Stimulated activated CD8-positive, alpha-beta memory T cell treated with anti-CD3 and anti-CD28 coated beads, Interleukin-4, amount 100 ng/mL, for 1 hour (primary cell): ENCODE results near the gene PTPN20.

Experiments
- DNase-seq, 2 donors: peaks; one replicate each; pipeline ENCODE4 v3.0.0-alpha.2; 2020; ENCODE audit warnings: low read depth in 2 of 2, low spot score in 1 of 2

The PTPN20 gene

GRCh38 chr10:47031901-47032465 is 120.8 kb downstream of the PTPN20 start:
- DNase-seq, result no peak

- DNase-seq, result no peak
These were observed 121.9 kb downstream of the PTPN20 start for GRCh38 chr10:47033081-47033480.

- DNase-seq, result no peak
These were observed 122.5 kb downstream of the PTPN20 start for GRCh38 chr10:47033541-47034270.

GRCh38 chr10:47034441-47035051 is 123.3 kb downstream of the PTPN20 start:
- DNase-seq, result no peak

GRCh38 chr10:47035171-47035818 is 124.1 kb downstream of the PTPN20 start:
- DNase-seq, result no peak

- no peak for DNase-seq
These were observed 124.7 kb downstream of the PTPN20 start for GRCh38 chr10:47035819-47036337.

GRCh38 chr10:47036771-47037170 is 125.5 kb downstream of the PTPN20 start:
- no peak for DNase-seq

GRCh38 chr10:47037654-47038425 is 126.6 kb downstream of the PTPN20 start:
- no peak for DNase-seq

- no peak for DNase-seq
These were observed 127.8 kb downstream of the PTPN20 start for GRCh38 chr10:47038881-47039561.

GRCh38 chr10:47039562-47039913 is 128.3 kb downstream of the PTPN20 start:
- no peak for DNase-seq

GRCh38 chr10:47040041-47040491 is 128.8 kb downstream of the PTPN20 start:
- no peak for DNase-seq

- no peak for DNase-seq
These were observed 129.5 kb downstream of the PTPN20 start for GRCh38 chr10:47040681-47041080.

- no peak for DNase-seq
These were observed 130.4 kb downstream of the PTPN20 start for GRCh38 chr10:47041396-47042198.

GRCh38 chr10:47042199-47042473 is 130.9 kb downstream of the PTPN20 start:
- no peak for DNase-seq

GRCh38 chr10:47042780-47043750 is 131.8 kb downstream of the PTPN20 start:
- DNase-seq, result no peak

- no peak for DNase-seq
These were observed 132.8 kb downstream of the PTPN20 start for GRCh38 chr10:47043928-47044538.

- no peak for DNase-seq
These were observed 133.5 kb downstream of the PTPN20 start for GRCh38 chr10:47044741-47045140.

- no peak for DNase-seq
These were observed 134.2 kb downstream of the PTPN20 start for GRCh38 chr10:47045331-47045861.
